Measurements from ENCODE around the gene RLBP1. TPM values are rescaled to one million over a fixed set of nuclear protein-coding genes. Genes with fewer than 3 reads are reported as not detected.
"Not testable (repeated sequence)": the region's sequence is repeated elsewhere in the genome, so short reads cannot be mapped to it uniquely, and the experiment has no call there.

Gene RLBP1
- total RNA-seq, result not detected in 3 replicates
- long read RNA-seq, result 0 reads

DNA sequence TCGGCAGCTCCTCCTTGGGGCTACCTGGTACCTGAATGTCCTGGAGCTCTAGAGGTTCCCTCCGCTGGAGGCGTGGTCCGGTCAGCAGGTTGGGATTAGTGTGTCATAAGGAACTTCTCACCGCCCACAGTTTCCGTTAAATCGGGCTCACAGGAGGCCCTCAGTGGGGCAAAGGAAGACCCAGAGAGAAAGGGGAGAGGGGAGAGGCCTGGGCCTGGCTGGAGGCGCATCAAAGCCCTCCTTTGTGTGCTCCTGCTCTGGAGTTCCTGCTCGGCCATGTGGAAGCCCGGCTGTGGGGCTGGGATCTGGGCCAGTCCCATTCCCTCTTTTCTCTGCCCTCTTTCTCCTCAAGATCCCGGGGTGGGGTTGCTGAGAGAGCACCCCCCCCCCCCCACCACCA, at the start of gene RLBP1:
Gene RLBP1 (minus strand): TSS at position 37 of the 400 bp plus-strand sequence. CDS start 2,604 bp downstream, outside the sequence.
- H3K27ac Mint-ChIP-seq (ENCODE audit: unreplicated experiment), result no peak within 1 kb of the TSS
- H3K27me3 Mint-ChIP-seq (ENCODE audit: low read depth), result peaks cover 12% of the 10 kb centered on the region
- no peaks in the 10 kb centered on the region for H3K36me3 Mint-ChIP-seq (ENCODE audit: low read depth)
- no peak within 1 kb of the TSS for H3K4me3 Mint-ChIP-seq (ENCODE audit: unreplicated experiment)
- no peaks in the 10 kb centered on the region for H3K4me1 Mint-ChIP-seq (ENCODE audit: low read depth)
- no peak for TF ChIP-seq CTCF (IDR thresholded peaks at IDR 0.05)
- DNase-seq (ENCODE audit: low spot score), result no peak
- H3K9me3 Mint-ChIP-seq (ENCODE audit: low read depth), result no peaks in the 10 kb centered on the region

DNA sequence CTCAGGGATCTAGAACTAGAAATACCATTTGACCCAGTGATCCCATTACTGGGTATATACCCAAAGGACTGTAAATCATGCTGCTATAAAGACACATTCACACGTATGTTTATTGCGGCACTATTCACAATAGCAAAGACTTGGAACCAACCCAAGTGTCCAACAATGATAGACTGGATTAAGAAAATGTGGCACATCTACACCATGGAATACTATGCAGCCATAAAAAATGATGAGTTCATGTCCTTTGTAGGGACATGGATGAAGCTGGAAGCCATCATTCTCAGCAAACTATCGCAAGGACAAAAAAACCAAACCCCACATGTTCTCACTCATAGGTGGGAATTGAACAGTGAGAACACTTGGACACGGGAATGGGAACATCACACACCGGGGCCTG, 28.8 kb upstream of the RLBP1 start:
- not testable (repeated sequence) for DNase-seq (ENCODE audit: low spot score); H3K4me3 Mint-ChIP-seq (ENCODE audit: unreplicated experiment); H3K27me3 Mint-ChIP-seq (ENCODE audit: low read depth); H3K36me3 Mint-ChIP-seq (ENCODE audit: low read depth); H3K9me3 Mint-ChIP-seq (ENCODE audit: low read depth); H3K4me1 Mint-ChIP-seq (ENCODE audit: low read depth); H3K27ac Mint-ChIP-seq (ENCODE audit: unreplicated experiment)

DNA sequence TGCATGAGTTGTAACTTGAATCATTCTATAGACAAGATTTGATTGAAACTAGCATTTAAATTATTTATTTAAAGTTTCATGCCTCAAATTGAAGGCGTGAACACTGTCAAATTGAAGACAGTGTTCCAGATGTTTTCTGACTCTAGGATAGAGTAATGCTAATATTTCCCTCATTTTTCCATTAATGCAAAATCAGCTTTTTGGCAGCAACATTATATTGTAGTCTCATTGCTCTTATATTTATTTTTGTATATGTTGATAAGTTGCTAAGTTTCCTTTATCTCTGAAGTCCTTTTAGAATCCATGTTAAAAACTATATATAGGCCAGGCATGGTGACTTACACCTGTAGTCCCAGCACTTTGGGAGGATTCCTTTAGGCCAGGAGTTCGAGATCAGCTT, 27.2 kb upstream of the RLBP1 start:
- no peaks in the 10 kb centered on the region for H3K27me3 Mint-ChIP-seq (ENCODE audit: low read depth)
- H3K27ac Mint-ChIP-seq (ENCODE audit: unreplicated experiment), result no peak overlapping the region
- peaks cover 20% of the 10 kb centered on the region for H3K4me1 Mint-ChIP-seq (ENCODE audit: low read depth)
- no peaks in the 10 kb centered on the region for H3K9me3 Mint-ChIP-seq (ENCODE audit: low read depth)
- no peak for TF ChIP-seq CTCF (IDR thresholded peaks at IDR 0.05)
- no peak for DNase-seq (ENCODE audit: low spot score)
- peaks cover 5% of the 10 kb centered on the region for H3K36me3 Mint-ChIP-seq (ENCODE audit: low read depth)
- H3K4me3 Mint-ChIP-seq (ENCODE audit: unreplicated experiment), result no peak overlapping the region

DNA sequence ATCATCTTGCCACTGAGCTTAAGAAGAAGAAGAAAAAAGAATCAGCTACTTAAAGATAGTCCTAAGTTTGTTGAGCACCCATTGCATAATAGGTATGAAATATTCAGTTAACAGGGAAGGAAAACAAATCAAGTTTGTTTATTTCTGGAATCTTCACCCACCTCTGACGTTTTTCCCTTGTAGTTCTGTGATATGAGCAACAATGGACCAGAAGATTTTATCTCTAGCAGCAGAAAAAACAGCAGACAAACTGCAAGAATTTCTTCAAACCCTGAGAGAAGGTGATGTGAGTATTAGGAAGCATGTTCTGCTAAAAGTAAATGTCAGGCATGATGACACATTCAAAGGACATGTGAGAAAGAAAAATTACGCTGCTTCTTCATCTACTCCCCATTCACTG, 26.1 kb upstream of the RLBP1 start:
- no peak for DNase-seq (ENCODE audit: low spot score)
- no peak for TF ChIP-seq CTCF (IDR thresholded peaks at IDR 0.05)
- Mint-ChIP-seq H3K27me3 (ENCODE audit: low read depth) (no peaks in the 10 kb centered on the region), H3K27ac (ENCODE audit: unreplicated experiment) (no peak overlapping the region), H3K4me3 (ENCODE audit: unreplicated experiment) (no peak overlapping the region), H3K9me3 (ENCODE audit: low read depth) (no peaks in the 10 kb centered on the region), H3K4me1 (ENCODE audit: low read depth) (peaks cover 25% of the 10 kb centered on the region), H3K36me3 (ENCODE audit: low read depth) (peaks cover 5% of the 10 kb centered on the region)

- Mint-ChIP-seq H3K4me3 (ENCODE audit: unreplicated experiment) (peak overlapping the region; percentile 94), H3K36me3 (ENCODE audit: low read depth) (peaks cover 3% of the 10 kb centered on the region), H3K4me1 (ENCODE audit: low read depth) (peaks cover 25% of the 10 kb centered on the region), H3K27ac (ENCODE audit: unreplicated experiment) (peak overlapping the region; percentile 71), H3K9me3 (ENCODE audit: low read depth) (peaks cover 6% of the 10 kb centered on the region), H3K27me3 (ENCODE audit: low read depth) (no peaks in the 10 kb centered on the region)
- no peak for TF ChIP-seq CTCF (IDR thresholded peaks at IDR 0.05)
- DNase-seq (ENCODE audit: low spot score), result no peak
Observed at GRCh38 chr15:89244574-89244903, 23.2 kb upstream of the RLBP1 start.

GRCh38 chr15:89243691-89244573, 22.6 kb upstream of the RLBP1 start, which contains the start of gene FANCI:
TSS of gene FANCI (plus strand) at chr15:89243979. CDS start at chr15:89247648, 3,669 bp downstream.
- peaks cover 8% of the 10 kb centered on the region for H3K9me3 Mint-ChIP-seq (ENCODE audit: low read depth)
- DNase-seq (ENCODE audit: low spot score), result peak; percentile 96
- peak within 1 kb of the TSS; percentile 94 for H3K4me3 Mint-ChIP-seq (ENCODE audit: unreplicated experiment)
- H3K36me3 Mint-ChIP-seq (ENCODE audit: low read depth), result peaks cover under 1% of the 10 kb centered on the region
- H3K4me1 Mint-ChIP-seq (ENCODE audit: low read depth), result peaks cover 25% of the 10 kb centered on the region
- no peaks in the 10 kb centered on the region for H3K27me3 Mint-ChIP-seq (ENCODE audit: low read depth)
- H3K27ac Mint-ChIP-seq (ENCODE audit: unreplicated experiment), result peak within 1 kb of the TSS; percentile 71
- peak; percentile 78 for TF ChIP-seq CTCF (IDR thresholded peaks at IDR 0.05)
